ENCODE results near the gene TCTN2.
A peak's percentile ranks its signal among the peaks of the same experiment; 100 is the strongest.

The TCTN2 gene

DNA sequence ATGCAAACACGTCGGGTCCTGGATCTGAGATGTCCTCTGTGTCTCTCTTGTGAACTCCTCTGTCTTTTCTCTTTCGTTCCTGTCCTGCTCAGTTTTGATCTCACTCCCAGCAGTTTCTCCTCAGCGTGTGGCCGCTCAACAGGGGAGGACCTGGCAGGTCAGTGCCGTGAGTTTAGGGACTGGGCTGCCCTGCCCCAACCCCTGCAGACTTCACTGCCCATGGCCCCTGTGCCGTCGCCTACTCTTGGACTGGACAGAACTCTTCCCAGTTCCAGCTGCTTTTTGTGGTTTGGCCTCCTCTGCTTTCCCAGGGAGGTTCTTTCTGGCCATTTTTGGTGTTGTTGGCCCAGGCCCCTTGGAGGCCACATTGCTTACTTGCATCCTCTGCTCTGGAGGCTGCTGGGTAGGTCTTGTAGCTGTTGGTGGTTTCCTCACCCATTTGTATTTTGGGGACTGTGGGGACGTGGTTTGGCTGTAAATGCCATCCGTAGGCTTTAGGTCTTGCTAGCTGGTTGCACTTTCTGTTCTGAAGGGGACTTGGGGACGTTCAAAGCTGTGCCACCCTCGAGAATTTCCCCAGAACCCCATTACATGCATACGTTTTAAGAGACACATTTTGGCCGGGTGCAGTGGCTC lies 71.1 kb downstream of the TCTN2 start:
- DNase-seq (ENCODE audit: low read depth in 2 of 2): peak in 1 of 2 donors; percentile 17

- no peak for DNase-seq (ENCODE audit: low read depth in 2 of 2)
Observed at GRCh38 chr12:123743002-123743401, 72.1 kb downstream of the TCTN2 start.

GRCh38 chr12:123744836-123745235 lies 73.9 kb downstream of the TCTN2 start:
- no peak for DNase-seq (ENCODE audit: low read depth in 2 of 2)

GRCh38 chr12:123747309-123747708 lies 76.4 kb downstream of the TCTN2 start:
- DNase-seq (ENCODE audit: low read depth in 2 of 2): no peak

DNA sequence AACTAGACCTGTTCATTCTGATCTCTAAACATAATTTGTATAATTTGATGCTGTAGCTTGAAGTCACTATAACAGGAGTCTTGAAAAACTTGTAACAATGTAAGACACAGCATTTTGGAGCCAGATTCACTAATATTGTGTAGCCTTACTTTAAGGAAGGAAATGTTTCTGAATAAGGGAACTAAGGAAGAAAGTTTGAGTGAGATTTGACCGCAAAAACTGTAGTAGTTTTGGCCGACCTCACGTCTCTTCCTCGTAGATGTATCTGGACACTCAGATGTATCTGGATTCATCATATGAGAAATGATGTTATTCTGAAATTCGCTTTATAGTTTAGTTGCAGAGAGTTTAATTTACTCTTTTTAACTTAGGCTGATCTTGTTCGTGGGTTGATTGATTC lies 77.2 kb downstream of the TCTN2 start:
- no peak for DNase-seq (ENCODE audit: low read depth in 2 of 2)

GRCh38 chr12:123748661-123749060 lies 77.7 kb downstream of the TCTN2 start:
- no peak for DNase-seq (ENCODE audit: low read depth in 2 of 2)

DNA sequence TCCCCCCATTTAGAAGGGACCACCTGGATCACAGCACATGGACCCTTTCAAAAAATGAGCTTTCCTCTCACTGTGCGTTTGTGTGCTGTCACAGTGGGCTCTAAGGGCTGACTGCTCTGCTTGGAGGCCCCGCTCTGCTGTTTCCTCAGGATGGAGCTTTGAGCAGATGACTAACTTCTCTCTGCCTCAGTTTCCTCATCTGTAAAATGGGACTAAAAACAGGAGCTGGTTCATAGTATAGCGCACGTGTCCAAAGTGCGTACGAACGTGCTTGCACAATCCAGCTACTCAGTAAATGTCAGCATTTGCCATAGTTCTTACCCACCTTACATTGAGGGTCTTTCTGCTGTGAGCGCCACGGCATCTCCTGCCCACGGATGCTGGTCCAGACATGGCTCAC lies 78.4 kb downstream of the TCTN2 start:
- no peak for DNase-seq (ENCODE audit: low read depth in 2 of 2)

DNA sequence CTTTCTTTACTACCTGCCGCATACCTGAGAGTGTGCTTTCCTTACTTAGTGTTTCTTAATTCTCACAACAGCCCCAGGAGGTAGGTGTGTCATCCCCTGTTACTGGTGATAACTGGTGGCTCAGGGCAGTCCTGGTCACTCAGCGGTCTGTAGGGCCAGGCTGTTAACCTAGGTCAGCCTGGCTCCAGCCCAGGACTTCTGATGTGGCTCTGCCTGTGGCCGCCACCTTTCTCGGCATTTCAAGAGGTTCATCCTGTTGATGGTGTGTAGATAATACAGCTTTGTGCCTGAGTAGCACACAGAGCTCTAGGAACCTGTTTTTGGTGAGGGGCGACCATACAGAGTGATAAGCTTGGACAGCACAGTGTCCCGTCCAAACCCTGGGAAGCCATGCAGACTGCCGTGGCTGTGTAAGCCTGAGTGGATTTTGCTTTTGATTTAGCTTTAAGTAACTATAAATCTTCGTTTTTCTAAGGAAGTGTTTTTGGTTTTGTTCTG lies 79.3 kb downstream of the TCTN2 start:
- no peak for DNase-seq (ENCODE audit: low read depth in 2 of 2)

- no peak for DNase-seq (ENCODE audit: low read depth in 2 of 2)
Observed at GRCh38 chr12:123752046-123752445, 81.1 kb downstream of the TCTN2 start.

DNA sequence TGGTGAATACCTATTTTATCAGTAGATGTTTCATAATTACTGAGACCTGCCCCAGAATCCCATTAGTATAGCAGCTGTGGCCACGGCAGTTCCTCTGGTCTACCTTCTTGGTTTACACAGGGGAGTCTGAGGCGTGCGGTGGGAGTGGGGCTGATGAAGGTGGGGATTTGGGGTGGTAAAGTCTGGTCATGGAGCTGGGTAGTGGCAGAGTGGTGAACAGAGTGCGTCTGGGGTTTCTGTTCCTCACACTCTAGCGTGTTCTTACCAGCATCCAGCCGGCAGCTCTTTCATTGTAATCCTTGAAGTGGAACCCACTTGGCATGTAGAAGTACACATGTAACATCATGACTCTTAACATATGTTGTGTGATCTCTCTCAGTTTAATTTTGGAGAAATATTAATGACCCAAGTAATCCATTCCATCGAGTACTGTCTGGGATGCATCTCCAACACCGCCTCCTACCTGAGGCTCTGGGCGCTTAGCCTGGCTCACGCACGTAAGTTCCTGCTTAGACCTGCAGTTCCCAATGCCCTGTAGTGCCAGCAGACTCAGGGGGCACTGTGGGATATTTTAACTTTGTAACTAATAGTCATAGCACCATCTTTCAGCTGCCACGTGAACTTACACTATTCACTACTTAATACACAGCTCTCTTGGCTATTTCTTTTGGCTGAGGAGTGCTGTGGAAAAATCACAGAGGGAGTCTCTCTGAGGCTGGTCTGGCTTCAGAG lies 83.3 kb downstream of the TCTN2 start:
- no peak for DNase-seq (ENCODE audit: low read depth in 2 of 2)

GRCh38 chr12:123757561-123757960 lies 86.6 kb downstream of the TCTN2 start:
- no peak for DNase-seq (ENCODE audit: low read depth in 2 of 2)
